CD4-positive, alpha-beta T cell treated with Interleukin-12 subunit alpha and Interleukin-12 subunit beta, for 1 hour (primary cell): ENCODE data around the gene ACAP2.

ENCODE experiments used
- DNase-seq: peaks from one replicate; pipeline ENCODE4 v3.0.0-alpha.2; 2020

ACAP2 gene

GRCh38 chr3:195257454-195258448, 185.1 kb downstream of the ACAP2 start:
- no peak for DNase-seq

DNA sequence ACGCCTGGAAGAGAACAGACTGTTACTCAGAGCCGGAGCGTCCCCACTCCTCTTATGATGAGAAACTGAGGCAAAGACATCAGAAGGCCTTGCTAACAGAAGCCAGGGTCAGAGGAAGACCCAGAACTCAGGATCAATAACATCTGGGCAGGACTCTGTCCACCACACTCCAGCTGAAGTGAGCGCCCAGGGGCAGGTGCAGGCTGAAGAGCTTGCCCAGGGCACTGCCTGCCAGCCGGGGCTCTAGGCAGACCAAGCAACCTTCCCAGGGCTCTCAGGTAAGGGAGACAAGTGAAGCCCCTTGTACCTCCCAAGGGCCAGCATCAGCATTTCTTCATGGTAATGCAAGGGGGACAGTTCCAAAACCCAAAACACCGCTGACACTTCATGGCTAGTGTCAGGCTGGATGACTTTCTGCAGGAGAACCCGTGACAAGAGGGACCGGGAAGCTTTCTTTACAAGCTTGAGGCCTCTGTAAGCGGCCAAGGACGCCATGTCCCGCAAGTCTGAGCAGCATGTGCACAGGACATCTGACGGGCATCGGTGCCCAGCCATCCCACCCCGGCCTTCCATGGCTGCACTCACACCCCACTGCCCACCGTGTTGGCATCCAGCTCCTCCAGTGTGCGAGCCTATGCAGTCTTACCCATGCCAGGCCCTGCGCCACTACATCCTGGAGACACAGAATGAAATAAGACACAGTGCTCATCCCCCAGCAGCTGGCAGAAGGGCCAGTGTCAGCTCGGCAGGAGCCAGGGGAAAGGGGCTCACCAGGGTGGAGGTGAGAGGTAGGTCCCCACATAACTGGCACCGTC, 186.0 kb downstream of the ACAP2 start:
- DNase-seq: no peak

DNA sequence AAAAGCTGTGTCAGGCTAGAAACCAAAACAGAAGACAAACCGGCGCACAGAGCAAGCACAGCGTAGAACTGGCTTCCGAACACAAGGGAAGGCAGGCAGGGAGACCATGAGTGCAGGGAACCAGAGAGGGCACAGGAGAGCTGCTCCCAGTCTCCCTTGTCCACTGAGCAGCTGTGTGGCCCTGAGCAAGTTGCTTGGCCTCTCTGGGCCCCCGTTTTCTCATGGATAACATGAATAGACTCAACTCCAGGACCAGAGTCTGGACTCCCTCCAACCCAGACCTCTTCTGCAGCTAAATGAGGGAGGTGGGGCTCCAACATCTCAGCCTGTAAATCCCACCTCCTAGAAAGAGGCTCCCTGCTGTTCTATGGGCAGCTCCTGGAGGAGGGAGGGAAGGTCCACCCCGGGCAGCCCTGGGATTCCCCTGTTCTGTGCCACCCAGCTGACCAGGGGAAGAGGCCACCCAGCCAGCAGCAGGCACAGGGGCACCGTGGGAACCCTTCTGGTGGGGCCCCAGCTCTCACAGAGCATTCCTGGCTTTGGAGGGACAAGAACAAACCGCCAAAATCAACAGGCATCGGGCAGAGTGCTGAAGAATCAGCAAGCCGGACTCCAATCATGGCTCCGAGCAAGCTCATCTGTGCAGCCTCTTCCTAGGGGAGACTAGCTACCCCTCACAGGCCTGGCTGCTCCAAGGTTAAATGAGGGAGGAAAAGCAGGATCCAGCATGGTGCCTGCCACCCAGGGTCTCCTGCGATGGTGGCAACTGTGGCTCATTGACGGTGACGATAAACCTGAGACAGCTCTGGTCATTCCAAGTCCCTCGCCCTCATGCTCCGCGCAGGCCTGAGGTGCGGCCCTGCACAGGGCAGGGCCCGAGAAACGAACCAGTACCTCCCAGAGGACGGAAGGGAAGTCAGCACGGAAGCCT, 187.0 kb downstream of the ACAP2 start:
- no peak for DNase-seq

- no peak for DNase-seq
Observed at GRCh38 chr3:195255176-195255500, 187.7 kb downstream of the ACAP2 start.

DNA sequence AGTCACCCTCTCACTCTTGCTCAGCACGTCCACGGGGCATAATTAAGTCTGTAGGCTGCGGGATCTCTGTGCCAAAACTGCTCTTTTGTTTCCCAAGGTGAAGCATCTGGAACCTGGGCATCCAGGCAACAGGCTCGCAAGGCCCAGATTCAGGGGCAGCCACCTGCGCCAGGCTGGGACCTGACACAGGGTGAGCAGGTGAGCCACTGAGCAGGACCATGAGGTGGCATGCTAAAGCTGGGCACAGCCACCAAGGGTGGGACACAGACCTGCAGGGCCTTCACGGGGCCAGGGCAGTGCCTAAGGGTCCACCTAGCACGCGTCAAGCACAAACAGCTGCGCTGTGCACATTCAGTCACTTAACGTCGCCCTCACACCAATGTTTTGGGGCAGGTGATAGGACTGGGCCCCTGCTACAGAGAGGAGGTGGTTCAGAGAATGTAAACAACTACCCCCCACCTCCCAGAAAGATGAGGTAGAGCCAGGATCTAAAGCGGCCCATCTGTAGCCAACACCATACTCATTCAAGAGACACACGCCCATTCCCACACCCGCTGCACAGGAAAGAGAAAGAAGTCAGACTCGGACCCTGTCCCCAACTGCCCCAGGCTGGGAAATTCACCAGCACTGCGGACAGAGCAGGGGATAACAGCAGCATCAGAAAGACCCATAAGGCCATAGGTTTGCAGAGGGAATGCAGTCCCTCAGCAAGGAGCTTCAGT, 188.2 kb downstream of the ACAP2 start:
- no peak for DNase-seq

DNA sequence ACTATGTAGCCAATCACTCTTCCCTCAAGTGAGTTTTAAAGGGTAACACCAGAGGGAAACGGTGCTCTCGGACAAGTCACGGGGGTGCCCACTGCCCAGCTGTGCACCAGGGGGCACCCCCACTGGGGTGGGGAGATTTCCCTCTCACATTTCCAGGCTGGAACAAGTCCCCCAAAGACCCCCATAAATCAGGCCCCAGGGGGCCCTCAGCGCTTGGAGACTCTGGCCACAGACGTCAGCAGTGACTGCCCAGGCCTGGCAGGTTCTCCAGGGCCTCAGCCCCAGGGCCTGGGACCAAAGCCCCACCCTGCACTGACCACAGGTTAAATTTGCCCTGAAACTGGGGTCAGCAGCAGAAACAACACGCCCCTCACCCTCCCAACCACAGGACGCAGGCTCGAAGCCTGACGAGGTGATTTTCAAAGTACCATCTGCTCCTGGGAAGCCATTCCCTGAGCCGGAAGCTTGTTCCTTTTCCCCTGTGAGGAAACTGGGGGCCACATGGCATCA, 188.8 kb downstream of the ACAP2 start:
- no peak for DNase-seq

DNA sequence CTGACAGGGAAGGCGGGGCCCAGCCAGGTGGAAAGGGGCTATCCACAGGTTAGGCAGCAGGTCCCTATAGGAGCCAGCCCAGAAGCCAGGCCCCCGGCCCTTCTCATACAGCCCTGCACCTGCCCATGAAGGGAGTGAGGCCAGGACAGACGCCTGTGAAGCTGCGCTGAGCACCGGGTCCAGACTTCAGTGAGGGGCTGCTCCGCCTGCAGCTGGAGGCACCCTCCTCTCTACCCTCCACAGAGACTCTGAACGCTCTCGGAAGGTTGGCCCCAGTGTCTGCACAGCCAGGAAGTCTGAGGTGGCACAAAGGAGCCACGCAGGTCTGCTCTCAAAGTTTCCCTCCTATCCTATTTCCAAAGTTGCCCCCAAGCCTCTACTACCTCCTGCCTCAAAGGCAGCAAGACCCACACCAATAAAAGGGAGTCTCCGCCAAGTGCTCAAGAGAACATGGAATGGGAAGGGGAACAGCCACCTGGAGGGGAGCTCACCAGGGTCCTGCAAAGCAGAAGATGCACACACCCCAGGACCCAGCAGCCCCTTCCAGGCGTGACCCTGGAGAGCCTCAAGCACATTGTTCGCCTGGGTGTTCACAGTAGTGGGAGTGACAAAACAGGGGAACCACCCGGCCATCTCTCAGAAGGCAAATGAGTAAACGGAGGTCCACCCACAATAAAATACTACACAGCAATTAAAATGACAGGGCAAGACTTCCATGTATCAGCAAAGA, 191.3 kb downstream of the ACAP2 start:
- DNase-seq: no peak

- no peak for DNase-seq
Observed at GRCh38 chr3:195250473-195251251, 192.2 kb downstream of the ACAP2 start.

GRCh38 chr3:195249858-195250464, 192.9 kb downstream of the ACAP2 start:
- no peak for DNase-seq

- DNase-seq: no peak
Observed at GRCh38 chr3:195249057-195249770, 193.6 kb downstream of the ACAP2 start.

GRCh38 chr3:195248281-195248680, 194.5 kb downstream of the ACAP2 start:
- DNase-seq: no peak

GRCh38 chr3:195247863-195248189, 195.0 kb downstream of the ACAP2 start:
- no peak for DNase-seq

DNA sequence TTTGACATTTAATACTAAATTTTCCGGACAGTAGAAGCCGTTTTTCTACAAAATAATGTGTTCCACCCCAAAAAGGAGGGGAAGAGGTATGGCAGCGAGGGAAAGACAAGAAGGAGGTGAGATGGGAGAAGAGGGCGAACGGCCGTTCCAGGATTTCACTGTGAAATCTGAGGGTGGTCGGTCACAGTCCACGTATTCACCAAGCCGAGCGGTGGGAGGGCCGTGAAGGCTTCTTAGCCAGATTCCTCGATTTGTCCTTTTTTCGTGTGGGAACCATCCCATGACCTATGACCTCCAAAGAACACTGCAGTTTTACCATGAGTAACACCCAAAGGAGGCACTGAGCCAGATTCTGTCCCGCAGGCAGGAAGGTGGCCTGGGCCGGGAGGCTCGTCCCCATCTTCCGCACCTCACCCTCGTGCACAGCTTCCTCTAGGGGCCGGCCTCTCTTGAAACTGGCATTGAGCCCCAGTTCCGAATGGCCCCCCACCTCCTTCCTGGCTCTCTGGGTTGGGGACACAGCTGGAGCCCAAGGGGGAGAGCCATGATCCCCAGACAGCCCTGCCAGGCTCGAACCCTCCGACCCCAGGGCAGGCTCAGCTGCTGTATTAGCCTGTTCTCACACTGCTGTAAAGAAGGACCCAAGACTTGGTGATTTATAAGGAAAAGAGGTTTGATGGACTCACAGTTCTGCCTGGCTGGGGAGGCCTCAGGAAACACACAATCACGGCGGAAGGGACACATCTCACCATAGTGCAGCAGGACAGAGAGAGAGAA, 195.5 kb downstream of the ACAP2 start:
- no peak for DNase-seq

- no peak for DNase-seq
Observed at GRCh38 chr3:195246581-195246995, 196.2 kb downstream of the ACAP2 start.

- DNase-seq: no peak
Observed at GRCh38 chr3:195245531-195245951, 197.3 kb downstream of the ACAP2 start.

DNA sequence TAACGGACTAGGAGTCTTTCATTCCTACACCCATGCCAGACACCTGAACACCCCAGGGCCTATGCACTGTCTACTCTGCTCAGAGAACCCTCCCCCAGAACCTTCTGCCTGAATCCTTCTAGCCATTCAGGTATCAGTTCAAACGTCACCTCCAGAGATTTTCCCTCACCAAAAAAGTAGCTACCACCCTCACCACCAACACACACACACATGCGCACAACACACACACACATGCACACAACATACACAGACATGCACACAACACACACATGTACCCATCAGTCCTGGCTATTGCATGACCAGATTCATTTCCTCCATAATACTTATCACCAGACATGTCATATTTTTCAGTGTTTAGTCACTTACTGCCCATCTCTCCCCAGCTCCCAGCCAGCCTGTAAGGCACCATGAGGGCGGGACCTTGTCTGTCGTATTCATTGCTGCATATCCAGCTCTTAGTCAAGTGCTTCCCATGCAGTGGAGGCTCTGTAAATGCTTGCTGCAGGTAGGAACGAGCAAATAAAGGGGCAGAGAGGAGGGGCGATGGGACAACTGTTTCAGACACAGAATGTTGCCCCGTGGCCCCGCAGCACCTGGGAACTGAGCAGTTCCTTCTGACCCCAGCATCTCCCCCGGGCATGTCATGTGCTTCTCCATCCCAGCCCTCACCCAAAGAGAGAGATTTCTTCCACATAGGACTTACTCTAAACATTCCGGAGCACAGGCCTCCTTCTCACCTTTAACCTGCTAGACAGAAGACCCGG, 201.0 kb downstream of the ACAP2 start:
- no peak for DNase-seq

DNA sequence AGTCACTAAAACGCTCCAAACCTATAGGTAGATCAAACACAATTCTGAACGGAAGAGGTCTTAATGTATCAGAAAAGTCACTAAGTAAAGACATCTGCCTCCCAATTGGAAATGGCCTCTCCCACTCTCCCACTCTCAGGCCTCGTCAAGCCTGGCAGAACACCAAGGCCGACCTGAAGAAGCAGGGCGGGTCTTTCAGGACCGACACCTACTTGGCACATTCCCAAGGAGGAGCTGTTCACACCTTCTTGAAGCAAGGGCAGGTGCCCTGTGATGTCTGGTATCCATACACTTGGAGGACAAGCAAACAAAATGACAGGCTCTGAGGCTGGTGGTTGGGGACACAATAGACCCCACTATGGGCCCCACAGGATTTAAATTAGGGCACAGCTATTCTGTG, 201.9 kb downstream of the ACAP2 start:
- no peak for DNase-seq
